ENCODE results near the gene SLIRP. TPM values are rescaled to one million over a fixed set of nuclear protein-coding genes. Genes with fewer than 3 reads are reported as not detected.

Gene SLIRP
- total and polyA plus RNA-seq, 2 of the 4 experiments (the other 2 are of a cell fraction), result 226 to 244 TPM

DNA sequence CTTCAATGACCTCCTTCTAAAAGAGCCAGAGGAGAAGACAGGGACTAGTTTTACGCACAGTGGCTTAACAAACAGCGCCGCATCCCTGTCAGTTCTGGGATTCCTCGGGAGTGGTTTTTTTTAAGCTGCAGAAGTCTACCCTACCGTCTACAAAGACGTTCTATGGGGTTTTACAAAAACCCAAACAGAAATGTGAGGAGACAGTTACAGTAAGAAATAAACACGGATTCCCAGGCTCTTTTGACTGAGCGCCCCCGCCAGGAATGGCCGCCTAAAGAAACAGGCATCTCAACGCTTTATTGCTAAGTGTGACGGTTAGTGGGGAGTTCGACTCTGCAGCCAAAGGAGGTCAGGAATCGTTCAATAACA is 564 bp upstream of the SLIRP start:
- H3K18ac ChIP-seq (ENCODE audit: low read depth, low read length), result no peak overlapping the region
- H3K36me3 ChIP-seq (ENCODE audit: control insufficient read depth, insufficient read depth, low read length), result peaks cover 24% of the 10 kb centered on the region
- H3K9ac ChIP-seq (ENCODE audit: low read depth, low read length), result peak overlapping the region; percentile 89
- H2AK5ac ChIP-seq (ENCODE audit: low read depth, low read length), result peak overlapping the region; percentile 90; the same call in 1 of the 2 replicates
- H2BK5ac ChIP-seq (ENCODE audit: low read depth, low read length, poor library complexity, severe bottlenecking), result peak overlapping the region; percentile 31
- H4K5ac ChIP-seq (ENCODE audit: low read depth, low read length), result peak overlapping the region; percentile 93
- intact Hi-C loops (cut with micrococcal nuclease) (loop anchor here (1.0 to 5.0 kb wide), 4 partner anchors 52 to 555 kb away; no protein-coding TSS in a partner anchor), in situ Hi-C loops (cut with MboI; ENCODE audit: low sequenced_read_pairs) (no loop called here), dilution Hi-C loops (cut with HindIII; ENCODE audit: low sequenced_read_pairs, unreplicated experiment) (no loop called here)
- no peaks in the 10 kb centered on the region for H3K27me3 ChIP-seq (ENCODE audit: control insufficient read depth, insufficient read depth, low read length)
- peak overlapping the region; percentile 70 for H3K23ac ChIP-seq (ENCODE audit: low read depth, low read length)
- POLR2A ChIA-PET (ENCODE audit: unreplicated experiment), result no interaction called here
- peak overlapping the region; percentile 13 for H3K56ac ChIP-seq (ENCODE audit: extremely low read depth, insufficient read depth, low read length)
- no peak overlapping the region; the same call in 1 of the 2 replicates for H2BK120ac ChIP-seq (ENCODE audit: low read depth, low read length)
- H3K4me2 ChIP-seq (ENCODE audit: low read depth, low read length), result peak overlapping the region; percentile 92
- H4K20me1 ChIP-seq (ENCODE audit: insufficient read depth, low read length), result peaks cover 11% of the 10 kb centered on the region
- H3K9me3 ChIP-seq (ENCODE audit: control insufficient read depth, insufficient read depth, low read length), result no peaks in the 10 kb centered on the region
- WGBS, 2 experiments (ENCODE audit: extremely low coverage in 2 of 2, insufficient read length in 1 of 2), result 0% methylated on average over 3 of the region's 14 CpGs; no CpG with 5 or more reads in 1 of the 2 experiments
- H2BK15ac ChIP-seq (ENCODE audit: low read depth, low read length), result no peak overlapping the region
- H2AFZ ChIP-seq (replicated peaks; ENCODE audit: low read length, poor library complexity), result peak overlapping the region; percentile 96
- H2BK20ac ChIP-seq (ENCODE audit: low read depth, low read length), result no peak overlapping the region
- CTCF ChIA-PET, result interaction anchor here (0.5 to 1.4 kb wide), 2 partner anchors 17 to 595 kb away, joined by 3 to 4 read pairs; no protein-coding TSS in a partner anchor
- no peaks in the 10 kb centered on the region; the same call in 1 of the 2 replicates for H3K4me1 ChIP-seq (ENCODE audit: control insufficient read depth, insufficient read depth, low read length)
- no TSS peak for BruUV-seq (replicated peaks)
- peak overlapping the region; percentile 73 for H3K27ac ChIP-seq (ENCODE audit: insufficient read depth, low read length)
- H3K4me3 ChIP-seq (ENCODE audit: insufficient read depth, low read depth, low read length), result peak overlapping the region; percentile 94
- peak overlapping the region; percentile 36 for H3K4ac ChIP-seq (ENCODE audit: low read depth, low read length)
- H4K8ac ChIP-seq (ENCODE audit: low read depth in 2 of 2, low read length in 2 of 2), result peak overlapping the region; percentile 76 to 94
- H4K91ac ChIP-seq (ENCODE audit: insufficient read depth, low read depth, low read length), result 0 out of 2 replicates have a peak overlapping the region, but pooled peaks have one; percentile 59
- no peaks in the 10 kb centered on the region for H3K9me1 ChIP-seq (ENCODE audit: insufficient read depth, low read length)
- DNase-seq (peak; percentile 63), ATAC-seq (ENCODE audit: low read depth) (peak; percentile 59)
- peak overlapping the region; percentile 68 for H2AK9ac ChIP-seq (replicated peaks; ENCODE audit: low read depth, low read length, poor library complexity)
- 0 out of 2 replicates have a peak overlapping the region, but pooled peaks have one; percentile 24 for H3K14ac ChIP-seq (replicated peaks; ENCODE audit: low read depth, low read length)
- peaks cover 17 to 42% of the 10 kb centered on the region in 2 experiments for H3K79me1 ChIP-seq (ENCODE audit: low read depth in 1 of 2, low read length in 2 of 2)
- TF ChIP-seq FOS (IDR thresholded peaks at IDR 0.05; ENCODE audit: low read depth, low read length) (no peak), CHD1 (IDR thresholded peaks at IDR 0.05; ENCODE audit: low read depth, low read length) (no peak), SMC3 (IDR thresholded peaks at IDR 0.05; ENCODE audit: low read depth, low read length) (peak; percentile 42), RAD21 (IDR thresholded peaks at IDR 0.05; ENCODE audit: low read length) (peak; percentile 70), BHLHE40 (IDR thresholded peaks at IDR 0.05; ENCODE audit: low read depth, low read length) (no peak)
- TF ChIP-seq, protein P1, sequence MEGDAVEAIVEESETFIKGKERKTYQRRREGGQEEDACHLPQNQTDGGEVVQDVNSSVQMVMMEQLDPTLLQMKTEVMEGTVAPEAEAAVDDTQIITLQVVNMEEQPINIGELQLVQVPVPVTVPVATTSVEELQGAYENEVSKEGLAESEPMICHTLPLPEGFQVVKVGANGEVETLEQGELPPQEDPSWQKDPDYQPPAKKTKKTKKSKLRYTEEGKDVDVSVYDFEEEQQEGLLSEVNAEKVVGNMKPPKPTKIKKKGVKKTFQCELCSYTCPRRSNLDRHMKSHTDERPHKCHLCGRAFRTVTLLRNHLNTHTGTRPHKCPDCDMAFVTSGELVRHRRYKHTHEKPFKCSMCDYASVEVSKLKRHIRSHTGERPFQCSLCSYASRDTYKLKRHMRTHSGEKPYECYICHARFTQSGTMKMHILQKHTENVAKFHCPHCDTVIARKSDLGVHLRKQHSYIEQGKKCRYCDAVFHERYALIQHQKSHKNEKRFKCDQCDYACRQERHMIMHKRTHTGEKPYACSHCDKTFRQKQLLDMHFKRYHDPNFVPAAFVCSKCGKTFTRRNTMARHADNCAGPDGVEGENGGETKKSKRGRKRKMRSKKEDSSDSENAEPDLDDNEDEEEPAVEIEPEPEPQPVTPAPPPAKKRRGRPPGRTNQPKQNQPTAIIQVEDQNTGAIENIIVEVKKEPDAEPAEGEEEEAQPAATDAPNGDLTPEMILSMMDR (conservative IDR thresholded peaks at IDR 0.05; ENCODE audit: low read depth, low read length), result peak; percentile 49
